Stomach smooth muscle (tissue), 2 donors: ENCODE measurements around the gene ROR2.

Experiments
- H3K27ac ChIP-seq: one replicate; pipeline ENCODE4 v1.7.0; 2013; ENCODE audit warnings: mild to moderate bottlenecking, low read length, inconsistent platforms
- H3K27me3 ChIP-seq, 2 donors: one replicate each; pipeline ENCODE4 v1.7.0; 2013; ENCODE audit warnings: low read length in 2 of 2; ENCODE audit not compliant: insufficient read depth in 2 of 2, control insufficient read depth in 1 of 2
- H3K36me3 ChIP-seq, 2 donors: one replicate each; pipeline ENCODE4 v1.7.0; 2013; ENCODE audit warnings: low read length in 2 of 2; ENCODE audit not compliant: control insufficient read depth in 2 of 2, insufficient read depth in 2 of 2
- H3K4me1 ChIP-seq: one replicate; pipeline ENCODE4 v1.7.0; 2013; ENCODE audit warnings: low read length; ENCODE audit not compliant: control insufficient read depth, insufficient read depth
- H3K4me3 ChIP-seq, 2 donors: one replicate each; pipeline ENCODE4 v1.7.0; 2013; ENCODE audit warnings: low read length in 2 of 2
- H3K9ac ChIP-seq, 2 donors: one replicate each; pipeline ENCODE4 v1.7.0; 2013; ENCODE audit warnings: low read length in 2 of 2, mild to moderate bottlenecking in 1 of 2
- H3K9me3 ChIP-seq, 2 donors: one replicate each; pipeline ENCODE4 v1.7.0; 2013; ENCODE audit warnings: low read length in 2 of 2; ENCODE audit not compliant: control insufficient read depth in 2 of 2
- donor health status: healthy.
- donor health status: Pancreatic carcinoma.

The ROR2 gene

DNA sequence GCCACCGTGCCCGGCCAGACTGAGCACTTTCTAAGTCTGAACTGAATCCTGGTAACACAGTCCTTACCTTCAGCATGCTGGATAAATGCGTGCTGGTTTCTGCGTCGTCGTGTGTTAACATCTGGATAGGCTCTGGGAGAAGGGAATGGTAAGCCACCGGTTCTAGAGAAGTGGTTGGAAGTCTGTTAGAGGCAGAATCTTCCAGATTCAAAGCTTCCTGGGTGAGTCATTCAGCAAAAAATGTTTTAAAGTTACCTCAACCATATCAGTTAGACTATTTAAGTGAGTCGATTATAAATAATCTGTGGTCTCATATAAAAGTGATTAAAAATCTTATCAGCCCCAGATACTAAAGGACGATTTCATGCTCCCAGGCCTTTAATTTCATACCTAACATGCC, 269.9 kb downstream of the ROR2 start:
- H3K9me3 ChIP-seq: no peaks in the 10 kb centered on the region
- no peak overlapping the region for H3K9ac ChIP-seq
- H3K36me3 ChIP-seq: no peaks in the 10 kb centered on the region
- no peak overlapping the region for H3K27ac ChIP-seq
- H3K4me3 ChIP-seq: no peak overlapping the region
- peaks cover 4% of the 10 kb centered on the region for H3K4me1 ChIP-seq
- no peaks in the 10 kb centered on the region for H3K27me3 ChIP-seq

DNA sequence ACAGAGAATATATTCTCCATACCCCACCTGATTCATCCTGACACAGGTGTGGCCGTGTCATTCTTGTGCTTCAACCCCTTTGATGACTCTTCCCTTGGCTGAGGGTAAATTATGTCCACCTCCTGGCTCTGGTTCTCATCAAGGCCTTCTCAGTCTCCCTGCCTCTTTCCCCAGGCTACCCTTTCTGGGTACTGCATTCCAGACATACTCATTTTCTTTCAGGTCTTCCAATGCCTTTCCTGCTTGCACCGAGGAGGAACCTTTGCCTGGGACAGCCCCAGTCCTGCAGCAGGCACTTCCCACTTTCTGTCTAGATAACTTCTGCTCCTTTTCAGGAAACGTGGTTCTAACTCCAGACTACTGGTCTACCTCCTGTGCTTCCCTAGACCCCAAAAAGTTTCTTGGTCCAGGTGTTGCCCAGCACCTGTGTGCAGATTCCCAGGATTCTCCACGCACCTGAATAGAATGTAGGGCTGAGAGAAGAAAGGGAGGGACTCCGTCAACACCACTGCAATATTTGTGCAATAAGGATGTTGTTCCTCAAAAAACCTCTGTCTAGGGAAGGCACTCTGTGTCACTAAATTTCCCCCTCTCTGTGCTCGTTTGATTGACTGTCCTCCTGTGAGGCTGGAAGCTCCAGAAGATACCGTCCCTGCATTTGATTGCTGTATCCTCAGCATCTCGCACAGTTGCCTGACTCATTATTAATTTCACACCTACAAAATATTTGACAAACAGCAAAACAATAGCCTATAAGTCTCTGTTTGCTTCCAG, 271.0 kb downstream of the ROR2 start:
- no peaks in the 10 kb centered on the region for H3K9me3 ChIP-seq
- H3K9ac ChIP-seq: no peak overlapping the region
- H3K27ac ChIP-seq: no peak overlapping the region
- H3K4me3 ChIP-seq: no peak overlapping the region
- H3K27me3 ChIP-seq: no peaks in the 10 kb centered on the region
- peaks cover 4% of the 10 kb centered on the region for H3K4me1 ChIP-seq
- no peaks in the 10 kb centered on the region for H3K36me3 ChIP-seq

DNA sequence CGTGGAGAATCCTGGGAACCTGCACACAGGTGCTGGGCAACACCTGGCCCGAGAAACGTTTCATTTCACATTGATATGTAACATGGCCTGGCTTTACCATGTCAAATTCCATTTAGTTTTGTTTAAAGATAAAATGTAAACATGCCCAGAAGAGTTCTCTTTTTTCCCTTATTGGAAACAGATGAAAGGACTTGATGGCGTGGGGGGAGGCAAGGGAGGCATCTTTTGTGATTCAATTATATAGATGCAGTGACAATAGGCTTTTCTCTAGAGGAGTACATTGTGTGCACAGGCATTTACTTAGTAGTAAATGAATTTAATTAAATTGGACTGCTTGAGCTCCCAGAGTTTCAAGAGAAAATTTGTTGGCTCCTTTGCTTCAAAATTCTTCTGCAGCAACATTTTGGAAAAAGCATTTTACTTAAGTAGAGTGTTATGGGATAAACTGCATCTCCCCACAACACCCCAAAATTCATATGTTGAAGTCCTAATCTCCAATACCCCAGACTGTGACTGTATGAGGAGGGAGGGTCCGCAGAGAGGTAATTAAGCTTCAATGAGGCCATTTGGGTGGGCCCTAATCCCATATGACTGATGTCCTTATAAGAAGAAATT, 272.1 kb downstream of the ROR2 start:
- H3K27ac ChIP-seq: no peak overlapping the region
- no peaks in the 10 kb centered on the region for H3K9me3 ChIP-seq
- H3K4me3 ChIP-seq: no peak overlapping the region
- no peaks in the 10 kb centered on the region for H3K36me3 ChIP-seq
- peaks cover 4% of the 10 kb centered on the region for H3K4me1 ChIP-seq
- H3K9ac ChIP-seq: no peak overlapping the region
- no peaks in the 10 kb centered on the region for H3K27me3 ChIP-seq

DNA sequence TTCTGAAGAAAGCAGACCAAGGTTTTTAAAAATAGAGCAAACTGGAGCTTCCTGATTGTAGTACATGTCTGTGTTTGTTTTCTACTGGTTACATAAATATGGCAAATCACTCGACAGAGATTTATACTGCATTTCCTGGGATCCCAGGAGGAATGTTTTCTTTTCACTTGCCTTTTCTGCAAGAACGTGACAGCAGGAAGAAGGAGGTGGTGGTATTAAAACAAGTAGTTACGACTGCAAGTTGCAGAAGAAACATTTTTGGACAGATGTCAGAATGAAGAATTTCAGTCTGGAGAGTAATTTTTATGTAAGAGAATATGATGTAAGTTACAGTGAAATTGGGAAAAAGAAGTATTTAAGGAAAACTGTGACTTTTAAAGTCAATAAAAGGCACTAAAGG, 272.7 kb downstream of the ROR2 start:
- H3K36me3 ChIP-seq: no peaks in the 10 kb centered on the region
- no peak overlapping the region for H3K27ac ChIP-seq
- no peaks in the 10 kb centered on the region for H3K9me3 ChIP-seq
- peaks cover 4% of the 10 kb centered on the region for H3K4me1 ChIP-seq
- H3K4me3 ChIP-seq: no peak overlapping the region
- no peaks in the 10 kb centered on the region for H3K27me3 ChIP-seq
- H3K9ac ChIP-seq: no peak overlapping the region

DNA sequence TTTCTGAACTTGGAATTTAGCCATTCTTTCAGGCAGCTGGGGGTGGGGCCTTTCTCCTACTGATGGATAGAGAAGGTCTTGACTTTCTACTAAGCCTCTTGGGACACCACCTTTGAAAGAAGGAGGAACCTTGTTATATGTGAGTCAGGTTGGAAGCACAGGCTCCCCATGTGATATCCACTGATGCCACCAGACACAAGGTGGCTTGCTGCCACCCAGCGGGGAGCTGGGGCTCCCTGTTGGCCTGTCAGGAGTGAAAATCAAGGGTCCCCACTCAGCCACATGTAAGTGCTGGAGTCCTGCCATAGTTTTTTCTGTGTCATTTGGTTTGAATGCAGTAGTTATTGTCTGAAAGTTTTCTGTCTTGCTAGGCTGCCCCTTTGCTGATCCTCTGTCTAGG, 274.0 kb downstream of the ROR2 start:
- H3K4me3 ChIP-seq: no peak overlapping the region
- no peak overlapping the region for H3K27ac ChIP-seq
- H3K9ac ChIP-seq: no peak overlapping the region
- H3K4me1 ChIP-seq: peaks cover under 1% of the 10 kb centered on the region
- no peaks in the 10 kb centered on the region for H3K36me3 ChIP-seq
- H3K27me3 ChIP-seq: no peaks in the 10 kb centered on the region
- H3K9me3 ChIP-seq: no peaks in the 10 kb centered on the region

DNA sequence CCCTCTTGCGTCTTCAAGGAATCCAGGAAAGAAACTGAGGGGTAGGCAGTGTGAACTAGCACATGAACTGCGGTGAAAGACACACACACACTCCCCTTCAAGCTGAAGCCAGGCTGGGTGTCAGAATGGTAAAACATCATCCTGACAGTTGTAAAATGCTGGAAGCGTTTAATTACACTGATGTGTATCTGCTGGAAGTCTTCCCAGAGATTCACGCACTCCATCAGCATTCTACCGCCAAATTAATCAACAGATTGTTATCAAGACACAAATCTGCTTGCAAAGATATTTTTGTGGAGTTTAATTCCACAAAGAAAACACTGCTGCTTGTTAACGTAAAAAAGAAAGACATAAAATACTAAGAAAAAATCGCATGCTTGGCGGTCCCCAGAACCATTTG, 285.4 kb downstream of the ROR2 start:
- Histone ChIP-seq H3K4me1 (peaks cover 5% of the 10 kb centered on the region), H3K4me3 (no peak overlapping the region), H3K9me3 (no peaks in the 10 kb centered on the region), H3K9ac (no peak overlapping the region), H3K27me3 (no peaks in the 10 kb centered on the region), H3K36me3 (no peaks in the 10 kb centered on the region), H3K27ac (no peak overlapping the region)

DNA sequence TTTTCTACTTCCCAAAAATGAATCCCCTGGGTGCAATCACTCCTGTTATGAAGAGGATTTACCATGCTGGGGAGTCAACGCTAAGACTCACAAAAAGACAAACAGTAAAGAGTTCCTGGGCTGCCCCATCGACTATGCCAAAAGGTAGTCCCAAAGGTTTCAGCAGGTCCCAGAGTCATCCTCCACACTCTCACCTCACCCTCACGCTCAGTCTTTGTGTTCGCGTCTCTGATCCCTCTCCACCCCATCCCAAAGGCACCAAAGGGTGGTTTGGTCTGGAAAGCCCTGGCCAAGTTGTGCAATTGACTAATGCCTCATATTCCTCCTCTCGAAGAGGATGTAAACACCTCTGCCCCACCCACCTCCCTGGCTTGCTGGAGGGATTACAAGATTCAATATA, 286.2 kb downstream of the ROR2 start:
- no peaks in the 10 kb centered on the region for H3K27me3 ChIP-seq
- H3K36me3 ChIP-seq: no peaks in the 10 kb centered on the region
- H3K9me3 ChIP-seq: no peaks in the 10 kb centered on the region
- H3K4me1 ChIP-seq: peaks cover 5% of the 10 kb centered on the region
- no peak overlapping the region for H3K9ac ChIP-seq
- H3K4me3 ChIP-seq: no peak overlapping the region
- no peak overlapping the region for H3K27ac ChIP-seq

DNA sequence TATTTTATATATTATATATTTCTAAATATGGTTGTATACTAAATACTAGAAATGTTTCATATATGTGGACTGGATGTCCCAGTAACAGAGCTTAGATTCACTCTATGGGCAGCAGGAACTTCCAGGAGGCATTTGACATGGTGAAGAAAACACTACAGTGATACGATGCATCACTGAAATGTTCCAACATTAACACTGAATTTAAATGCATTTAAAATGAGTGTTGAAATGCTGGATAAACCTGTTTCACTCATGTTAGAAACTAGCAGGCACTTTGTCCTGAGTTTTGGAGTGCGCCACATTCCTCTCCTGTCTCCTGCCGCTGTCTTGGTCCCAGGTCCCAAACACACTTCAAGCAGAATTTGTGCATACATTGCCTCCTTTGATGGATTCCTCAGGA, 288.6 kb downstream of the ROR2 start:
- no peak overlapping the region for H3K4me3 ChIP-seq
- no peaks in the 10 kb centered on the region for H3K9me3 ChIP-seq
- H3K9ac ChIP-seq: no peak overlapping the region
- H3K27ac ChIP-seq: no peak overlapping the region
- H3K27me3 ChIP-seq: no peaks in the 10 kb centered on the region
- H3K4me1 ChIP-seq: peaks cover 5% of the 10 kb centered on the region
- H3K36me3 ChIP-seq: no peaks in the 10 kb centered on the region

DNA sequence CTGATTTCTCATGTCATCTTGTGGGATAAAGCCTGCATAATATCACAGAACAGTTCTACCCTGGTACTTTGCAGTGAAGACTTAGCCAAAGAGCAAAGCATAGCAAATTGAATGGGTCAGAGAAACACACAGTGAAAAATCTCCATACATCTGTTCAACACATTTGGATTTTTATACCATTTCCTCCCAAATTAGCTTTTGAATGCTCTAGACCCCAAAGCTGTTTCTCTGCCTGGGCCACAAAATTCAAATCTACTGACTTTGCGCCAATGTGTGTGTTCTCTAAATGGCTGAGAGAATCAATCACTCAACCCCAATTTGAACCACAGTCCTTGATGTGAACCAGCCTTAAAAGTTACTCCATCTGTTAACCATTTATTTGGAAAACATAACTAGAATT, 289.5 kb downstream of the ROR2 start:
- H3K4me3 ChIP-seq: no peak overlapping the region
- no peaks in the 10 kb centered on the region for H3K9me3 ChIP-seq
- H3K27me3 ChIP-seq: no peaks in the 10 kb centered on the region
- peaks cover 5% of the 10 kb centered on the region for H3K4me1 ChIP-seq
- H3K9ac ChIP-seq: no peak overlapping the region
- no peaks in the 10 kb centered on the region for H3K36me3 ChIP-seq
- H3K27ac ChIP-seq: no peak overlapping the region

DNA sequence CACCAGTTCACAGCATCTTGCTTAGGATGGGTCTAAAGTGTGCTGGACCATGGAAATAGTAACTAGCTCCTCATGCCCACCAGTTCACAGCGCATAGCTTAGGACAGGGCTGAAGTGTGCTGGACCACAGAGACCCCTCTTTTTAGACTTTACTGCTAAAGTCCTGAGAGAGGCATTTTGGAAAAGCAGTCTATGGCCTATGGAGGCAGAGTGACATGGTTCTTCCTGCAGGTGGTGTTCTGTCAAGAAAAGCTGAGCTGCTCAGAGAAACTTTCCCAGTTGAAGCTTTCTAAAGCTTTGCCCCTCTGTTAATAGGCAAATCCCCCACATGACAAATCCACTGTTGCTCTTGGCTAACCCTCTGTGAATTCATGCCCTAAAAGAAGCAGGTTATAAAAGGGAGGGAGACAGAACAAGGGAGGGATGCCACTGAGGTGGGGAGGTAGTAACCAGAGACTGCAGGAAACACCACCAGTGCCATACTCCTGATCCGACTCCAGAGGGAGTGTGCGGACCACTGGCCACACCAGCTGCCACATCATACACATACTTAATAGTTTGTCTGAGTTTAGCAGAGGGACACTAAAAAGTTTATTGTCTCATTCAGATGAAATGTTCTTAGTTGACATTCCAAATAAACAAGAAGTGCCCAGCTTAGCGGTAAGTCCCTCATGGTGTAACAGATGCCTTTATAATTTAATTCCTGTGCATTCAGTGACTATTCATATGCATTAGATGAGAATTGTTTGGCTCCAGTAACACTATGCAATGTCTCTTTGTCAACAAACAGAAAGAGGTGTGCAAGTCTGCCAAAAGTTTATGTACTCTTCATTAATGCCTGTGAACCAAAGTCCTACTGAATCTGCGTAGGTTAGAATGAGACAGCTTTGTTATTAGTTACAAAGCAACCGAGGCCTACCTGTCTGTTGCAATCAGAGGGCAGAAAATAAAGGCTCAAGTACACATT, 290.2 kb downstream of the ROR2 start:
- no peak overlapping the region for H3K4me3 ChIP-seq
- no peak overlapping the region for H3K9ac ChIP-seq
- no peaks in the 10 kb centered on the region for H3K27me3 ChIP-seq
- peaks cover 5% of the 10 kb centered on the region for H3K4me1 ChIP-seq
- H3K9me3 ChIP-seq: no peaks in the 10 kb centered on the region
- H3K36me3 ChIP-seq: no peaks in the 10 kb centered on the region
- no peak overlapping the region for H3K27ac ChIP-seq
